ENCODE data around the gene MICAL3.
"Not testable (repeated sequence)": the region's sequence is repeated elsewhere in the genome, so short reads cannot be mapped to it uniquely, and the experiment has no call there.

MICAL3 gene

DNA sequence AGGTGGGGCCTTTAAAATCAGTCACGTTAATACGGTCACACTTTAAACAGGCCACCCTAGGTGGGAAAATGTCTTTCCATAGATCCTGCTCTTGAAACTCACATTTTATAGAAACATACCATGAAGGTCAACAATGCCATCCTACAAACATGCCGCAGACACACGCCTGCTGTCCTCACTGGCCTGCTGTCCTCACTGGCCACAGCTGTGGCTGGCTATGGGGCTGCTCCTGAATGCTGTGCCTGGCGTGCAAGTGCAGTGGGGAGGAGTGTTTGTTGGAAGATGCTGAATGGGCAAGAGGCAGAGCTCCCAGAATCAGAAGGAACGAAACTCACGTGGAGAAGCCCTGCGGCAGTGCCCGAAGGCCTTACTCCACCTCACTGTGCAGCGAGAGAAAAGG is 143.9 kb downstream of the MICAL3 start:
- in situ Hi-C loops (cut with MboI; ENCODE audit: low pct_unique_long_range_greater_than_20kb, low sequenced_read_pairs, unreplicated experiment) = no loop called here
- no peak for DNase-seq (ENCODE audit: low spot score)
- TF ChIP-seq, protein P1, sequence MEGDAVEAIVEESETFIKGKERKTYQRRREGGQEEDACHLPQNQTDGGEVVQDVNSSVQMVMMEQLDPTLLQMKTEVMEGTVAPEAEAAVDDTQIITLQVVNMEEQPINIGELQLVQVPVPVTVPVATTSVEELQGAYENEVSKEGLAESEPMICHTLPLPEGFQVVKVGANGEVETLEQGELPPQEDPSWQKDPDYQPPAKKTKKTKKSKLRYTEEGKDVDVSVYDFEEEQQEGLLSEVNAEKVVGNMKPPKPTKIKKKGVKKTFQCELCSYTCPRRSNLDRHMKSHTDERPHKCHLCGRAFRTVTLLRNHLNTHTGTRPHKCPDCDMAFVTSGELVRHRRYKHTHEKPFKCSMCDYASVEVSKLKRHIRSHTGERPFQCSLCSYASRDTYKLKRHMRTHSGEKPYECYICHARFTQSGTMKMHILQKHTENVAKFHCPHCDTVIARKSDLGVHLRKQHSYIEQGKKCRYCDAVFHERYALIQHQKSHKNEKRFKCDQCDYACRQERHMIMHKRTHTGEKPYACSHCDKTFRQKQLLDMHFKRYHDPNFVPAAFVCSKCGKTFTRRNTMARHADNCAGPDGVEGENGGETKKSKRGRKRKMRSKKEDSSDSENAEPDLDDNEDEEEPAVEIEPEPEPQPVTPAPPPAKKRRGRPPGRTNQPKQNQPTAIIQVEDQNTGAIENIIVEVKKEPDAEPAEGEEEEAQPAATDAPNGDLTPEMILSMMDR (IDR thresholded peaks at IDR 0.05; ENCODE audit: extremely low read depth, insufficient read depth, missing control alignments) = no peak

- DNase-seq (ENCODE audit: low spot score) = no peak
- TF ChIP-seq, protein P1 (IDR thresholded peaks at IDR 0.05; ENCODE audit: extremely low read depth, insufficient read depth, missing control alignments) = no peak
- in situ Hi-C loops (cut with MboI; ENCODE audit: low pct_unique_long_range_greater_than_20kb, low sequenced_read_pairs, unreplicated experiment) = no loop called here
Observed at GRCh38 chr22:17880020-17880419, 144.3 kb downstream of the MICAL3 start.

DNA sequence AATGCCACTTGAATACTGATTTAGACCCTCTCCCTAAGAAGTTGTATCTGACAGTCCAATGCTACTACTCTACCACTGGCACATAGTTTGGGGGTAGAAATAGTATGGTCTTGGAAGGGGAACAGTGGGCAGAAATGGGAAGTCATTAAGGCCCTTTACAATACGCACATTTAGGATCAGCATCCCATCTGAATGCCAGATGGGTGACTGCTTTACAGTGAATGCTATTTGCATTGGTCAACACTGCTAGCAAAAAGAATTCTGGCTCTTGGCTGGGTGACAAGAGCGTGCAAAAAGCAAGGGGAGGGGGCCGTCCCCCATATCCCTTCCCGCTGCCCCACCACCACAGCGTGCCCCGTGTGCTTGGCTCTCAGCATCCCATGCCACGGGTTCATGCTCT is 145.4 kb downstream of the MICAL3 start:
- TF ChIP-seq, protein P1 (IDR thresholded peaks at IDR 0.05; ENCODE audit: extremely low read depth, insufficient read depth, missing control alignments) = no peak
- in situ Hi-C loops (cut with MboI; ENCODE audit: low pct_unique_long_range_greater_than_20kb, low sequenced_read_pairs, unreplicated experiment) = no loop called here
- no peak for DNase-seq (ENCODE audit: low spot score)

- TF ChIP-seq, protein P1 (IDR thresholded peaks at IDR 0.05; ENCODE audit: extremely low read depth, insufficient read depth, missing control alignments) = no peak
- in situ Hi-C loops (cut with MboI; ENCODE audit: low pct_unique_long_range_greater_than_20kb, low sequenced_read_pairs, unreplicated experiment) = no loop called here
Observed at GRCh38 chr22:17878186-17878694, 146.1 kb downstream of the MICAL3 start.

GRCh38 chr22:17876878-17877855 is 147.2 kb downstream of the MICAL3 start:
- DNase-seq (ENCODE audit: low spot score); in situ Hi-C loops (cut with MboI; ENCODE audit: low pct_unique_long_range_greater_than_20kb, low sequenced_read_pairs, unreplicated experiment): not testable (repeated sequence)

More at GRCh38 chr22:17878186-17878694, 146.1 kb downstream of the MICAL3 start:
- DNase-seq (ENCODE audit: low spot score) = no peak

DNA sequence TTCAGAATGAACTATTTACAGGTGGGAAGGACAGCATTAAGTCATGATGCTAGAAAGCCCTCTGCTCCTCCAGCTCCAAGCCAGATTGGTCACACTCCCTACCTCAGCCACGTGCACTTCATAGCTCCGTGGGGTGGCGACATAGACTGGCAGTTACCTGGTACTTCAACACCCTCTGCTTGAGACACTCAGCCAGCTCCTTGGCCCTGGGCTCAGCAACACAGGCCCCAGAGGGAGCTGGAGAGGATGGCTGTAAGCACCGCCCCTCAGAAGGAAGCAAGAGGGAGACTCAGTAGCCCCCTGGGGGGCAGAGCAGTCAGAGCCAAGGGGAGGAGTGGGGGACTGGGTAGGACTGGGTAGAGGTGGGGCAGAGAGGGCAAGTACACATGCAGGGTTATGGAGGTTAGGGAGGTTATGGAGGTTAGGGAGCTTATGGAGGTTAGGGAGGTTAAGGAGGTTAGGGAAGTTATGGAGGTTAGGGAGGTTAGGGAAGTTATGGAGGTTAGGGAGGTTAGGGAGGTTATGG is 148.0 kb downstream of the MICAL3 start:
- DNase-seq (ENCODE audit: low spot score) = no peak
- TF ChIP-seq, protein P1 (IDR thresholded peaks at IDR 0.05; ENCODE audit: extremely low read depth, insufficient read depth, missing control alignments) = peak; percentile 28
- in situ Hi-C loops (cut with MboI; ENCODE audit: low pct_unique_long_range_greater_than_20kb, low sequenced_read_pairs, unreplicated experiment) = no loop called here

GRCh38 chr22:17875631-17876030 is 148.7 kb downstream of the MICAL3 start:
- DNase-seq (ENCODE audit: low spot score) = no peak
- TF ChIP-seq, protein P1 (IDR thresholded peaks at IDR 0.05; ENCODE audit: extremely low read depth, insufficient read depth, missing control alignments) = no peak
- in situ Hi-C loops (cut with MboI; ENCODE audit: low pct_unique_long_range_greater_than_20kb, low sequenced_read_pairs, unreplicated experiment) = no loop called here

All from GM13977 (cell line).